Lower leg skin (tissue), 3 donors: ENCODE results near the gene FCF1.

Experiments used
- CTCF ChIP-seq, 3 donors: fragments of 450-650 bp; IDR thresholded peaks; one replicate each; pipeline ENCODE4 v1.5.1; 2016; ENCODE audit warnings: antibody characterized with exemption in 3 of 3, mild to moderate bottlenecking in 3 of 3, moderate library complexity in 2 of 3
- POLR2A ChIP-seq, 2 donors: fragments of 450-650 bp; IDR thresholded peaks; one replicate each; pipeline ENCODE4 v1.6.1; 2016 to 2017; ENCODE audit warnings: antibody characterized with exemption in 2 of 2, mild to moderate bottlenecking in 1 of 2, moderate library complexity in 1 of 2

- TF ChIP-seq POLR2A (IDR thresholded peaks at IDR 0.05) (no peak), CTCF (IDR thresholded peaks at IDR 0.05) (no peak)
These were observed 71.7 kb downstream of the FCF1 start for GRCh38 chr14:74784634-74785033.
